ENCODE results near the gene AKT3.

GRCh38 chr1:243549108-243549507, 300.9 kb downstream of the AKT3 start:
- TF ChIP-seq CTCF (IDR thresholded peaks at IDR 0.05): no peak
- no peak for TF ChIP-seq POLR2AphosphoS5 (IDR thresholded peaks at IDR 0.05; ENCODE audit: insufficient read depth in 1 of 2, low read depth in 1 of 2)

All from vagina (tissue), 2 donors.